Right lobe of liver (tissue), 6 donors: Measurements from ENCODE around the gene ATG101. TPM values are rescaled to one million over a fixed set of nuclear protein-coding genes. Genes with fewer than 3 reads are reported as not detected.
A peak's percentile ranks its signal among the peaks of the same experiment; 100 is the strongest.

Experiments used
- ATAC-seq, 4 donors: fragments of 200-7000 bp; cut with Tn5 transposase; one replicate each; pipeline ENCODE4 v1.9.1; 2020; ENCODE audit warnings: mild to moderate bottlenecking in 4 of 4, moderate library complexity in 4 of 4
- DNase-seq, 3 donors: peaks; one replicate each; pipeline ENCODE4 v3.0.0-alpha.2; 2020
- H3K27ac ChIP-seq, 3 donors: fragments of 200-600 bp; one replicate each; pipeline ENCODE4 v1.8.0; 2022
- H3K27me3 ChIP-seq, 2 donors: fragments of 200-600 bp; one replicate each; pipeline ENCODE4 v1.8.0; 2022
- H3K36me3 ChIP-seq, 4 donors: fragments of 200-600 bp; sonication (generic) in 1 of 4; one replicate each; pipeline versions ENCODE4 v1.5.1 to v1.8.0; 2017 to 2022; ENCODE audit warnings: control low read depth in 1 of 4
- H3K4me1 ChIP-seq, 4 donors: fragments of 200-600 bp; sonication (generic) in 1 of 4; one replicate each; pipeline versions ENCODE4 v1.5.1 to v1.8.0; 2017 to 2022; ENCODE audit warnings: control low read depth in 1 of 4
- H3K4me3 ChIP-seq, 3 donors: fragments of 200-600 bp; one replicate each; pipeline ENCODE4 v1.8.0; 2022
- H3K9me3 ChIP-seq, 4 donors: fragments of 200-600 bp; sonication (generic) in 1 of 4; one replicate each; pipeline versions ENCODE4 v1.5.1 to v1.8.0; 2017 to 2022; ENCODE audit warnings: control low read depth in 1 of 4
- POLR2A ChIP-seq: fragments of 450-650 bp; IDR thresholded peaks from one replicate; pipeline ENCODE4 v1.6.1; 2017; ENCODE audit warnings: antibody characterized with exemption, mild to moderate bottlenecking
- WGBS: methylation state at CpG from one replicate; pipeline ENCODE4 v1.1.6; 2018; ENCODE audit warnings: low coverage, low lambda C conversion rate; ENCODE audit not compliant: insufficient coverage; ENCODE audit errors: missing lambda C conversion rate; 5-methylcytosine and 5-hydroxymethylcytosine counted together
- intact Hi-C, 2 donors: fragments of 100-400 bp; cut with DNase I; formaldehyde crosslinking; loops; one replicate each; pipeline versions ENCODE4 v1.11.2 to v1.14.1; 2022
- total RNA-seq, 6 experiments: library from RNA; depleted of rRNA in 2 of 6; stranded (reverse); fragments of >200 nt in 2 of 6; fragmentation: NEBNext Ultra II Directional in 3 of 6; extraction: Animal tissue kit (Norgen Biotek cat#: 25700) in 3 of 6; gene quantifications; one replicate each; pipeline versions ENCODE4 v1.1.0 to v1.2.4, GENCODE V29; 2016 to 2023
- TF ChIP-seq, protein P1 (sequence below), 4 donors: fragments of 200-600 bp in 3 of 4; fragments of 450-650 bp in 1 of 4; IDR thresholded peaks; one replicate each; pipeline versions ENCODE4 v1.5.1 to v1.8.0; 2016 to 2022; ENCODE audit warnings: antibody characterized with exemption in 4 of 4, mild to moderate bottlenecking in 2 of 4
- donor health status: DM: no; HTN: yes; CAD: no.
- donor health status: DM: no; HTN: no; CAD: no.
- donor health status: DM: no; HTN: no; CAD: no.
- donor health status: DM: no; HTN: yes; CAD: no.
- donor health status: DM: no; HTN: yes; CAD: no.

ATG101 gene
- total RNA-seq, 6 experiments from 2014 or later = 17.4 to 29.7 (median 21.0) TPM

GRCh38 chr12:52023182-52023975, 46.4 kb upstream of the ATG101 start:
- Histone ChIP-seq H3K27ac (peak overlapping the region in 1 of 3 donors; percentile 43), H3K9me3 (no peaks in the 10 kb centered on the region), H3K4me1 (peaks cover 0 to 21% (median 0%) of the 10 kb centered on the region in 4 donors), H3K4me3 (peak overlapping the region; percentile 42 to 51 (median 47)), H3K36me3 (no peaks in the 10 kb centered on the region), H3K27me3 (no peaks in the 10 kb centered on the region)
- ATAC-seq (peak; percentile 67 to 81 (median 76)), DNase-seq (peak; percentile 87 to 93 (median 92))
- TF ChIP-seq POLR2A = no peak
- TF ChIP-seq, protein P1, sequence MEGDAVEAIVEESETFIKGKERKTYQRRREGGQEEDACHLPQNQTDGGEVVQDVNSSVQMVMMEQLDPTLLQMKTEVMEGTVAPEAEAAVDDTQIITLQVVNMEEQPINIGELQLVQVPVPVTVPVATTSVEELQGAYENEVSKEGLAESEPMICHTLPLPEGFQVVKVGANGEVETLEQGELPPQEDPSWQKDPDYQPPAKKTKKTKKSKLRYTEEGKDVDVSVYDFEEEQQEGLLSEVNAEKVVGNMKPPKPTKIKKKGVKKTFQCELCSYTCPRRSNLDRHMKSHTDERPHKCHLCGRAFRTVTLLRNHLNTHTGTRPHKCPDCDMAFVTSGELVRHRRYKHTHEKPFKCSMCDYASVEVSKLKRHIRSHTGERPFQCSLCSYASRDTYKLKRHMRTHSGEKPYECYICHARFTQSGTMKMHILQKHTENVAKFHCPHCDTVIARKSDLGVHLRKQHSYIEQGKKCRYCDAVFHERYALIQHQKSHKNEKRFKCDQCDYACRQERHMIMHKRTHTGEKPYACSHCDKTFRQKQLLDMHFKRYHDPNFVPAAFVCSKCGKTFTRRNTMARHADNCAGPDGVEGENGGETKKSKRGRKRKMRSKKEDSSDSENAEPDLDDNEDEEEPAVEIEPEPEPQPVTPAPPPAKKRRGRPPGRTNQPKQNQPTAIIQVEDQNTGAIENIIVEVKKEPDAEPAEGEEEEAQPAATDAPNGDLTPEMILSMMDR (IDR thresholded peaks at IDR 0.05) = peak; percentile 92 to 98 (median 95)
- intact Hi-C loops = no loop called here
- WGBS = 1% methylated on average over 15 of the region's 70 CpGs

DNA sequence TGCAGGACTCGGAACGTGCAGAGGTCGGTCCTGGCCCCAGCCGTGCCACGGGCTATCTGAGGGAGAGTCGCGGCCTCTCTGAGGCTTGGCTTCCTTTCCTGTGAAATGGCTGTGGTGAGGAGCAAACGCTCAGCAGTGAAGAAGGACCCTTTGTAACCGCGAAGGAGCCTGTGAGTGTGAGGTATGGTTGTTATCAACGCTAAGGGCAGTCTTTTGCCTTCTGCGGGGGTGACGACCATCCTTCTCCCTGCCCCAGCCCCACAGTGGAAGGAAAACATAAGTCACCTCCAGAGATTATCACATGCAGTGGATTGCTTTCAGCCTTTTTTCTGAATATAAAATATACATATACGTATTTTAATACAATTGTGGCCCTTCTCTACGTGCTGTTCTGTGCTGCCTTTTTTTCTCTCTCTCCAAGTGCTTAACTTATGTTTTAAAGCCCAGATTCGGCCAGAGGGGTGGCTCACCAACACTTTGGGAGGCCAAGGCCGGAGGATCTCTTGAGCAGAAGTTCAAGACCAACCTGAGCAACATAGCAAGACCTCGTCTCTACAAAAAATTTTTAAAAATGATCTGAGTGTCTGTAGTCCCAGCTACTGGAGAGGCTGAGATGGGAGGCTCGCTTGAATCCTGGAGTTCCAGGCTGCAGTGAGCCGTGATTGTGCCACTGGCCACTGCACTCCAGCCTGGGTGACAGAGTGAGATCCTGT, 45.6 kb upstream of the ATG101 start:
- H3K27ac ChIP-seq = no peak overlapping the region

DNA sequence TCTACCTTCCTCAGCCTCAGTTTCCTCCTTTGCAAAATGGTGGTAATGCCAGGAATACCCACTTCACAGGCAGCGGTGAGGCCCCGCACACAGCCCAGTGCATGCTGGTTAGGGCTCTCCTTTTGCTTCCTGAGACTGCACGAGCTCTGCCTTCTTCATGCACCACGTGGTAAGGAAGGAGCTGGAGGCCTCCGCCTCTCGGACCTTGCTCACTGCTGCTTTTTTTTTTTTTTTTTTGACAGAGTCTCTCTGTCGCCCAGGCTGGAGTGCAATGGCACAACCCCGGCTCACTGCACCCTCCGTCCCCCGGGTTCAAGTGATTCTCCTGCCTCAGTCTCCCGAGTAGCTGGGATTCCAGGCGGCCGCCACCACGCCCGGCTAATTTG, 44.9 kb upstream of the ATG101 start:
- Histone ChIP-seq H3K36me3 (no peaks in the 10 kb centered on the region), H3K27ac (peak overlapping the region; percentile 46 to 79 (median 58)), H3K4me1 (peaks cover 0 to 21% (median 0%) of the 10 kb centered on the region in 4 donors), H3K4me3 (peak overlapping the region in 1 of 3 donors; percentile 47), H3K9me3 (no peaks in the 10 kb centered on the region), H3K27me3 (no peaks in the 10 kb centered on the region)
- TF ChIP-seq, protein P1 (IDR thresholded peaks at IDR 0.05) = no peak
- ATAC-seq (peak in 3 of 4 donors; percentile 11 to 27 (median 13)), DNase-seq (no peak)
- intact Hi-C loops = loop anchor here (5.0 kb wide), 2 partner anchors 52 to 57 kb away; partner anchors contain the start of gene SMIM41 (in 1 of the 2)
- WGBS = 48% methylated on average over 7 of the region's 15 CpGs

More for the DNA sequence above, 45.6 kb upstream of the ATG101 start:
- intact Hi-C loops = no loop called here
- DNase-seq = no peak
- no peaks in the 10 kb centered on the region for H3K9me3 ChIP-seq
- no peaks in the 10 kb centered on the region for H3K36me3 ChIP-seq
- ATAC-seq = no peak
- peak overlapping the region; percentile 42 to 51 (median 47) for H3K4me3 ChIP-seq
- TF ChIP-seq POLR2A = no peak
- TF ChIP-seq, protein P1 (IDR thresholded peaks at IDR 0.05) = peak in 2 of 4 donors; percentile 3 to 6
- peaks cover 0 to 21% (median 0%) of the 10 kb centered on the region in 4 donors for H3K4me1 ChIP-seq
- WGBS = 32% methylated on average over 12 of the region's 20 CpGs
- no peaks in the 10 kb centered on the region for H3K27me3 ChIP-seq

DNA sequence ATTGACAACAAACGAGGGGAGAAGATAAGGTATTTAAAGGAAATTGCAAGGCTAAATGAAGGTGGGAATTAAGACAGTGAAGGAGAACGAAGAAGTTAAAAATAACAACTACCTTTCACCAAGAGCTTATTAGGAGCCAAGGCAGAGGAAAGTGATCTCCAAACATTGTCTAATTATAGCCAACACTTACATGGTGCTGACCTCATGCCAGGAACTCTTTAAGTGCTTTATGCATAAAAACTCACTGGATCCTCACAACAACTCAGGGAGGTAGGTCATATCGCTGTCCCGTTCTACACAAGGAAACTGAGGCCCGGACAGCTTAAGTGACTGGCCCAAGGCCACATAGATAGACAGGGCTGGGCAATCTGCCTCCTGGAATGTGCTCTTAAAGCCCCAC, 43.5 kb upstream of the ATG101 start:
- Histone ChIP-seq H3K4me1 (peaks cover 0 to 21% (median 0%) of the 10 kb centered on the region in 4 donors), H3K27ac (no peak overlapping the region), H3K9me3 (no peaks in the 10 kb centered on the region), H3K4me3 (no peak overlapping the region), H3K27me3 (no peaks in the 10 kb centered on the region), H3K36me3 (no peaks in the 10 kb centered on the region)
- TF ChIP-seq POLR2A = no peak
- TF ChIP-seq, protein P1 (IDR thresholded peaks at IDR 0.05) = no peak
- DNase-seq (no peak), ATAC-seq (no peak)
- WGBS = 49% methylated on average over 5 of the region's 5 CpGs
- intact Hi-C loops = loop anchor here (5.0 kb wide), 2 partner anchors 51 to 56 kb away; partner anchors contain the start of gene SMIM41 (in 1 of the 2)
